ENCODE data around the gene NAGPA.

The NAGPA gene

DNA sequence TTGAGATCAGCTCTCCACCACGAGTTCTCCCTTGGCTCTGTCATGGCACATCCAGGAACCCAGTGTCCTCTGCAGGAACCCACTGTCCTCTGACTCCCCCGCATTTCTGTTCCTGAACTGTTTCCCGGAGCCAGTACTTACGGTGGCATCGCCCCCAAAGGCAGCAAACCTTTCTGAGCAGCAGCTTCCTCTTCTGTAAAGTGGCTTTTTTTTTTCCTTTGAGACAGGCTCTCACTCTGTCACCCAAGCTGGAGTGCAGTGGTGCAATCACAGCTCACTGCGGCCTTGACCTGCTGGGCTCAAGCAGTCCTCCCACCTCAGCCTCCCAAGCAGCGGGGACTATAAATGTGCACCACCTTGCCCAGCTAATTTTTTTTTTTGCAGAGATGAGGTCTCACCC lies 32.2 kb downstream of the NAGPA start:
- DNase-seq: no peak

GRCh38 chr16:5000573-5001001 lies 33.1 kb downstream of the NAGPA start:
- no peak for DNase-seq

DNA sequence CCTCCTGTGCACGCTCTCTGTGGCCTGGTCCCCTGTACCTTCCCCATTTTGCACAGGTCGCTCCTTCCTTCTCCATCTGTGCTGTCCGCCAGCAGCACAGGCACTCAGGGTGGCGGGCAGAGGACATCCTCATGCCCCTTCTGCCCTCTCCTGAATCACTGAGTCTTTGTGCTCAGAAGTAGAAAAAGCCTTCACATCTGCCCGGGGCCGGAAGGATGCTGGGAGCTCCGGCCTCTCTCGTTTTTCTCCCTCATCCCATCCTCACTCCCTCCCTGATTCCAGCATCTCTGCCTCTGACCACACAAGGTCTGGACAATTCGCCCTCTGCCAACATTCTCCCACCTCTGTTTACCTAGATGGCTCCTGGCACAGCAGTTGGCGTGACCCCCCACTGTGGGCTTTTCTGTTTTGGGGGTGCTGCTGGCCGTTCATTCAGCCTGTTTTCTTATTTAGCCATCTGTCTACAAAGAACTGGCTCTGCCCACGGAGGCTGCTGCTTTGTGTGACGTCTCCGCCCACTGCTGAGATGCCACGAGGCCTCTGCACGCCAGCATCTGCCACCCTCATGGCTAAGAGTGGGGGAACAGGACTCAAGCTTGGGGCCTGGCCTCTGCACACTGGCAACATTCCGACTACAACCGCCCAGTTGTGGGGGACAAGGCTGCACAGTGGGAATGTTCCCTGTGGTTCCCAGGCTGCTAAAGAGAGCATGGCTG lies 38.9 kb downstream of the NAGPA start:
- DNase-seq: no peak

DNA sequence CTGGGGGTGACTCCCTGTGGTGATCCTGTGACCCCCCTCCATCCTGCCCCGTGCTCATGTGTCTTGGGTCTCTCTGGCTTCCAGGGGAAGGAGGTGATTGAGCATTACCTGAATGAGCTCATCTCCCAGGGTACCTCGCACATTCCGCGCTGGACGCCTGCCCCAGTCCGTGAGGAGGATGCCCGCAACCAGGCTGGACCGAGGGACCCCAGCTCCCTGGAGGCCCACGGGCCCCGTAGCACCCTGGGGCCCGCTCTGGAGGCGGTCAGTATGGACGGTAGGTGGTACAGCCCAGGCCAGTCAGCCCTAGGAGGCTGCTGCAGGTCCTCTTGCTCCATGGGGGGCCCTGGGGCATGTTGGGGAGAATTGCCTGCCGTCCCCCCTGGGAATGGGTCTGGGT lies 42.0 kb downstream of the NAGPA start:
- no peak for DNase-seq

GRCh38 chr16:4990415-4990814 lies 43.3 kb downstream of the NAGPA start:
- no peak for DNase-seq

GRCh38 chr16:4989391-4990006 lies 44.2 kb downstream of the NAGPA start:
- DNase-seq: no peak

GRCh38 chr16:4988647-4989046 lies 45.1 kb downstream of the NAGPA start:
- no peak for DNase-seq

DNA sequence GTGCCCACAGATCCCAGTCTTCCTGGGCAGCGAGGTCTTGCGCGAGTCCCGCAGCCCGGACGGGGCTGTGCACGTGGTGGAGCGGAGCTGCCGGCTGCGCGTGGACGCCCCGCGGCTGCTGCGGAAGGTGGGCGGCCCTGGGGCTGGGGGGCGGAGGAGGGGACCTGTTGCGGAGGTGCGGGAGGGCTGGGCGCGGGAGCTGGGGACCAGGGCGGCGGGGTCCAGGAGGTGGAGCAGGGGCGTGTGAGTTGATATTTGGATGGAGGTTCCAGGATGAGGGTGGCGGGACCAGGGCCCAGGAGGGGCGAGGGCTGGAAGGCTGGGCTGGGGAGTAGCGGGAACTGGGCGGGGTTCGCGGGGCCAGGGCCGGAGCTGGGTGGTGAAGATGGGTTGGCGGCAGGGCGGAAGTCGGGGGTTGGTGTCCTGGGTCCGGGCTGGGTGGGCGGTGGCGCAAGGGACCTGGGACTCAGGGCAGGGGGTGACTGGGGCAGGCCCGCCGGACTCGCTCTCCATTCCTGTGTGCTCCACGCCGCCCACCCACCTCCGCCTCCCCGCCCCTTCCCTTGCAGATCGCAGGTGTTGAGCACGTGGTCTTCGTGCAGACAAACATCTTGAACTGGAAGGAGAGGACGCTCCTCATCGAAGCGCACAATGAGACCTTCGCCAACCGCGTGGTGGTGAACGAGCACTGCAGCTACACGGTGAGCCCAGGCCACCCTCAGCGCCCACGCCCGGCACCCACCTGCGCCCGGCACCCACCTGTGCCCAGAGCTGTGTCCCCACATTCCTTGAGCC lies 46.0 kb downstream of the NAGPA start:
- no peak for DNase-seq

DNA sequence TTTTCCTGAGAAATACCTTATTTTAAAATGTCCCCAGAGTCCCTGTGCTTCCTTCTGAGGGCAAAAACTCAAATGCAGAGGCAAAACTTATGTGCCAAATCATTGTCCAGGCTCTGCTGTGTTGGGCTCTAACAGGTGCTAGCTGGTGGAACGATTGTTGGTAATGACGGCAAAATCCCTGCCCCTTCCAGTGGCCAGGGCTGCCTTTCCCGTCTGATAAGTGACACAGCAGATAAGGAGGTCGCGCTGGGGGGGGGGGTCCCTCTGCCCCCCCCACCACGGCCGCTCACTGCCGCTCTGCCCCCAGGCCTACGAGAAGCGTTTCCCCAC lies 46.5 kb downstream of the NAGPA start:
- no peak for DNase-seq

DNA sequence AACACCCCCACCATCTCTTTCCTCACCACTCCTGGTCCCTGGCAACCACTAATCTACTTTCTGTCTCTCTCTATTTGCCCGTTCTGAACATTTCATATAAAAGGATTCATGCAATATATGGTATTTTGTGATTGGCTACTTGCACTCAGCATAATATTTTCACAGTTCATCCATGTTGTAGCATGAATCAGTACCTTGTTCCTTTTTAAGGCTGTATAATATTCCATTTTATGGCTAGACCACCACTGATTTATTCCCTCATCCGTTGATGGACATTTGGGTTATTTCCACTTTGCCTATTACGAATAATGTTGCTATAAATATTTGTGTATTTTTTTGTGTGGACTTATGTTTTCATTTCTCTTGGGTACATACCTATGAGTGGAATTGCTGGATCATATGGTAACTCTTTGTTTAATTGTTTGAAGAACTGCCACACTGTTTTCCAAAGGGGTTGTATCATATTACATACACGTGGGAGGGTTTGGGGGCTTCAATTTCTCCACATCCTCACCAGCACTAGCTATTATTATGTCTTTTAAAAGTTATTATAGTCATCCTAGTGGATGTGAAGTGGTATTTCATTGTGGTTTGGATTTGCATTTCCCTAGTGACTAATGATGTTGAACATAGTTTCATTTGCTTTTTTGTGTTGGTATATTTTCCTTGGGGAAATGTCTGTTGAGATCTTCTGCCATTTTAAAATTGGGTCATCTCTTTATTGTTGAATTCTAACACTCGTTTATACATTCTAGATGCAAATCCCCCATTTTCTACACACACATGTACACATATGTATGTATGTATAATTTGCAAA lies 49.4 kb downstream of the NAGPA start:
- DNase-seq: no peak

DNA sequence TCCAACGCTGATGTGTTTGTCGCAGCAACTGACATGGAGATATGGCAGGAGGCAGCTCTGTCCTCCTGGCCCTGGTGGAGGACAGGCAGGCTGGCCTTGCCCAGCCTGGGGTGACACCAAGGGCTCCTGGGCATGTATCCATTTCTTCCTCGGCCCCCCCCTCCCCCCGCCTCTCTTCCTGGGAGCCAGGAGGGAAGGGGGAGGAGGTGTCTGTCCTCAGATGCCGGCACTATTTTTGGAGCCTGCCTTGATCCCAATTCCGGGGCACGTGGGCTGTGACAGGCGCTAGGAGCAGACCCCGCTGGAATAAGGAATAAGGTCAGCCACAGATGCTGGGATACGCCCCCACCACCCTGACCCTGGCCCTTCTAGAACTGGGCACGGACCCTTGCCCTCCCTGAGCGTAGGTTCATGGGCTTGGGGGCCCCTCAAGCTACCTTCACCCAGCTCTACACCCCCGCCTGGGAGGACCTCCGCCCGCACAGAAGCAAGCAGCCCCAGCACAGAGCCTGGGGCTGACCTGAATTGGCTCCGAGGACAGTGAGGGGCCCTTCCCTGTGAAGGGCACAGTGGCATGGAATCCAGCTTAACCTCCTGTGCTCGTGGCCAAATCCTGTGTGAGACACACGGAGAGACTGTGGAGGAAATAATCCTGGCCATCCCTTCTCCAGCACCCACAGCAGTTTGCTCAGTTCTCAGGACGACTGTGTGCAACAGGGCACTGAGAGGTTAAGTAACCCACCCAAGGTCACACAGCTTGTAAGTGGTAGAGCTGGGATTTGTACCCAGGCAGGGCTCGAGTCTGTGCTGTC lies 51.5 kb downstream of the NAGPA start:
- no peak for DNase-seq

GRCh38 chr16:4981473-4981872 lies 52.3 kb downstream of the NAGPA start:
- DNase-seq: no peak

DNA sequence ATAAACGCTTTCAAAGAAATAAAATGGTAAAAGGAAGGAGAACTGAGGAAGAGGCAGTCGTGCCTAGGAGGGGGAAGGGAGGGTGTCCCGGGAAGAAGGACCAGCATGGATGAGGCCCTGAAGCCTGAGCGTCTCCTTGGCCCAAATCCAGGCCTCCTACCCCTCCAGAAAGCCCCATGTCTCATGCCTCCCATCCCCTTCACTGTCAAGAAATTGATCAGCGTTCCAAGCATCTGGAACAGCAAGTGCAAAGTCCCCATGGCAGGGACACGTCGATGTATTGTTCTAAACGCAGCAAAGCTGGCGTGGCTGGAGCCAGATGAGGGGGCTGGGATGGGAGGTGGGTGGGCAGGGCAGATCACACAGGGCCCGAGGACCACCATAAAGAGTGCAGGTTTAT lies 53.0 kb downstream of the NAGPA start:
- no peak for DNase-seq

- DNase-seq: no peak
Measured at GRCh38 chr16:4979736-4980660, 53.7 kb downstream of the NAGPA start.

DNA sequence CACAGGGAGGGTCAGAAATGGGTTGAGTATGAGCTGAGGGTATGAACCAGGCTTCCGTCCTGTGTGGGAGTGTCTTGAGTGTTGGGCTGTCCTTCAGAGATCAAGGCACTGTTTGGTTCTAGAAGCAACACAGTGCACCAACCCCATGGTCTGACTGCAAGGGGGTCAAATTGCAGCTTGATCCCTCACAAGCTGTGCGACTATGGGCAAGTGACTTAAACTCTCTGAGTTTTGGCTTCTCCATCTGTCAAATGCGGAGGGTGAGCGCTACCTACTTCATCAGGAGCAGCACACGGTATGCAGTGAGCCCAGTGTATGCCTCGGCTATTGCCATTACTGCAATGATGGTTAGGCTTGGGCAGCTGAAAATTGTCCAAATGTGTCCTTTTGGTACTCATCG lies 54.6 kb downstream of the NAGPA start:
- DNase-seq: no peak

- DNase-seq: no peak
Measured at GRCh38 chr16:4976611-4977145, 57.1 kb downstream of the NAGPA start.

GRCh38 chr16:4976079-4976478 lies 57.7 kb downstream of the NAGPA start:
- DNase-seq: no peak

Data from CD4-positive, alpha-beta T cell treated with Interleukin-21 for 1 hour (primary cell).